Activated T-cell treated with anti-CD3 and anti-CD28 coated beads, Interleukin-2, amount 50 U/mL, for 48 hours (primary cell): ENCODE measurements around the gene MAL.
A peak's percentile ranks its signal among the peaks of the same experiment; 100 is the strongest.
"Not testable (repeated sequence)": the region's sequence is repeated elsewhere in the genome, so short reads cannot be mapped to it uniquely, and the experiment has no call there.

Experiments used
- DNase-seq, 2 experiments: peaks; one replicate each; pipeline ENCODE4 v3.0.0-alpha.2; 2020

Gene MAL

DNA sequence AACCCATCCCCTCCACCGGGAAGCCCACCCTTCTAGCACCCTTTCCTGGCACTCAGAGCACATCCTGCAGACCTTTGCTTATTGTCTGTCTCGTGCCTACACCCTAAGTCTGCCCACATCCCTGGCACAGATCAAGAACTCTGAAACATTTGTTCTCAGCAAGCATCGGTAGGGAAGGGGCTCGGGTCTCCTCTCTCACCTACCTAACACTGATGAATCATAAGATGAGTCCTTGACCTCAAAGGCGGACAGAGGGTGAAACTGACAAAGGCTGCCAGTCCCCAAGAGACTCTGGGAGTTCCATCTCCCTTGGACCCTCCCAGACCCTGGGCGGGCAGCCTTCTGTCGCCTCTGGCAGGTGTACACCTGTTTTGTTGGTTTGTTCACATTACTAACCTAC is 9.3 kb downstream of the MAL start:
- DNase-seq = no peak

DNA sequence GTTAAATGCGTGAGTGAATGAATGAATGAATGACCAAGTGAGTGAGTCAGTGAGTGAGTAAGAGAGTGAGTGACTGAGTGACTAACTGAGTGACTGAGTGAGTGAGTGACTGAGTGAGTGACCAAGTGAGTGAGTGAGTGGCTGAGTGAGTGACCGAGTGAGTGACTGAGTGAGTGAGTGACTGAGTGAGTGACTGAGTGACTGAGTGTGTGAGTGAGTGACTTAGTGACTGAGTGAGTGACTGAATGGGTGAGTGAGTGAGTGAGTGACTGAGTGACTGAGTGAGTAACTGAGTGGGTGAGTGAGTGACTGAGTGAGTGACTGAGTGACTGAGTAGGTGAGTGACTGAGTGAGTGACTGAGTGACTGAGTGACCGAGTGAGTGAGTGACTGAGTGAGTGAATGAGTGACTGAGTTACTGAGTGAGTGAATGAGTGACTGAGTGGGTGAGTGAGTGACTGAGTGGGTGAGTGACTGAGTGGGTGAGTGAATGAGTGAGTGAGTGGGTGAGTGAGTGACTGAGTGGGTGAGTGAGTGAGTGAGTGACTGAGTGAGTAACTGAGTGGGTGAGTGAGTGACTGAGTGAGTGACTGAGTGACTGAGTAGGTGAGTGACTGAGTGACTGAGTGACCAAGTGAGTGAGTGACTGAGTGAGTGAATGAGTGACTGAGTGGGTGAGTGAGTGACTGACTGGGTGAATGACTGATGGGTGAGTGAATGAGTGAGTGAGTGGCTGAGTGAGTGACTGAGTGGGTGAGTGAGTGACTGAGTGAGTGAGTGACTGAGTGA is 11.3 kb downstream of the MAL start:
- DNase-seq = no peak

DNA sequence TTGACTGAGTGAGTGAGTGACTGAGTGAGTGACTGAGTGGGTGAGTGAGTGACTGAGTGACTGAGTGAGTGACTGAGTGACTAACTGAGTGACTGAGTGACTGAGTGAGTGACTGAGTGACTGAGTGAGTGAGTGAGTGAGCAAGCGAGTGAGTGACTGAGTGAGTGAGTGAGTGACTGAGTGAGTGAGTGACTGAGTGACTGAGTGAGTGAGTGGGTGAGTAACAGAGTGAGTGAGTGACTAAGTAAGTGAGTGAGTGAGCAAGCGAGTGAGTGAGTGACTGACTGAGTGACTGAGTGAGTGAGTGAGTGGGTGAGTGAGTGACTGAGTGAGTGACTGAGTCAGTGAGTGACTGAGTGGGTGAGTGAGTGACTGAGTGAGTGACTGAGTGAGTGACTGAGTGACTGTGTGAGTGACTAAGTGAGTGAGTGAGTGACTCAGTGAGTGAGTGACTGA is 11.9 kb downstream of the MAL start:
- no peak for DNase-seq

DNA sequence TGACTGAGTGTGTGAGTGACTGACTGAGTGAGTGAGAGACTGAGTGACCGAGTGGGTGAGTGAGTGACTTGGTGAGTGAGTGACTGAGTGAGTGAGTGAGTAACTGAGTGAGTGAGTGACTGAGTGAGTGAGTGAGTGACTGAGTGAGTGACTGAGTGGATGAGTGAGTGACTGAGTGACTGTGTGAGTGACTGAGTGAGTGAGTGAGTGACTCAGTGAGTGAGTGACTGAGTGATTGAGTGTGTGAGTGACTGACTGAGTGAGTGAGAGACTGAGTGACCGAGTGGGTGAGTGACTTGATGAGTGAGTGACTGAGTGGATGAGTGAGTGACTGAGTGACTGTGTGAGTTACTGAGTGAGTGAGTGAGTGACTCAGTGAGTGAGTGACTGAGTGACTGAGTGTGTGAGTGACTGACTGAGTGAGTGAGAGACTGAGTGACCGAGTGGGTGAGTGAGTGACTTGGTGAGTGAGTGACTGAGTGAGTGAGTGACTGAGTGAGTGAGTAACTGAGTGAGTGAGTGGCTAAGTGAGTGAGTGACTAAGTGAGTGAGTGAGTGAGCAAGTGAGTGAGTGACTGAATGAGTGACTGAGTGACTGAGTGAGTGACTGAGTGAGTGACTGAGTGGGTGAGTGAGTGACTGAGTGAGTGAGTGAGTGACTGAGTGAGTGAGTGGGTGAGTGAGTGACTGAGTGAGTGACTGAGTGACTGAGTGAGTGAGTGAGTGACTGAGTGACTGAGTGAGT is 12.5 kb downstream of the MAL start:
- not testable (repeated sequence) for DNase-seq

DNA sequence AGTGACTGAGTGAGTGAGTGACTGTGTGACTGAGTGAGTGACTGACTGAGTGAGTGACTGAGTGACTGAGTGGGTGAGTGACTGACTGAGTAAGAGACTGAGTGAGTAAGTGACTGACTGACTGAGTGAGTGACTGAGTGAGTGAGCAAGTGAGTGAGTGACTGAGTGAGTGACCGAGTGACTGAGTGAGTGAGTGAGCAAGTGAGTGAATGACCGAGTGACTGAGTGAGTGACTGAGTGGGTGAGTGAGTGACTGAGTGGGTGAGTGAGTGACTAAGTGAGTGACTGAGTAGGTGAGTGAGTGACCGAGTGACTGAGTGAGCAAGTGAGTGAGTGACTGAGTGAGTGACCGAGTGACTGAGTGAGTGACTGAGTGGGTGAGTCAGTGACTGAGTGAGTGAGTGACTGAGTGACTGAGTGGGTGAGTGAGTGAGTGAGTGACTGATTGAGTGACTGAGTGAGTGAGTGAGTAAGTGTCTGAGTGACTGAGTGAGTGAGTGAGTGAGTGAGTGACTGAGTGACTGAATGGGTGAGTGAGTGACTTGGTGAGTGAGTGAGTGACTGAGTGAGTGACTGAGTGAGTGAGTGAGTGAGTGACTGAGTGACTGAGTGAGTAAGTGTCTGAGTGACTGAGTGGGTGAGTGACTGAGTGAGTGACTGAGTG is 13.3 kb downstream of the MAL start:
- DNase-seq = no peak

DNA sequence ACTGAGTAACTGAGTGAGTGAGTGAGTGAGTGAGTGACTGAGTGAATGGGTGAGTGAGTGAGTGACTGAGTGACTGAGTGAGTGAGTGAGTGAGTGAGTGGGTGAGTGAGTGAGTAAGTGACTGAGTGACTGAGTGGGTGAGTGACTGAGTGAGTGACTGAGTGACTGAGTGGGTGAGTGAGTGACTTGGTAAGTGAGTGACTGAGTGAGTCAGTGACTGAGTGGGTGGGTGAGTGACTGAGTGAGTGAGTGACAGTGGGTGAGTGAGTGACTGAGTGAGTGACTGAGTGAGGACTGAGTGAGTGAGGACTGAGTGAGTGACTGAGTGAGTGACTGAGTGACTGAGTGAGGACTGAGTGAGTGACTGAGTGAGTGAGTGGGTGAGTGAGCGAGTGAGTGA is 13.9 kb downstream of the MAL start:
- DNase-seq = peak in 1 of 2 experiments; percentile 57

DNA sequence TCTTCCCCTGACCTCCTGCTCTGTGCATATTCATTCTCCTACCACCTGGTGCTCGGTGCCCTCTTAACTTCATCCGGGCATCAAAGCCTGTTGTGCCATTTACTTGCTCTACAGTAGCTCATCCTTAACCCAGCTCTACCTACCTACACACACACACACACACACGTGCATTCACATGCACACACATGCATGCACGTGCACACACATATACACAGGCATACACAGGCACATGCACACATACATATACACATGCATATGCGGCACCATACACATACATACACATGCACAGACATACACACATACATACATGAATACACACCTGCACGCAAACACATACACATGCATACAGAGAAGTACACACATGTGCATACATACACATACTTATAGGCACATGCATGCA is 14.5 kb downstream of the MAL start:
- no peak for DNase-seq

DNA sequence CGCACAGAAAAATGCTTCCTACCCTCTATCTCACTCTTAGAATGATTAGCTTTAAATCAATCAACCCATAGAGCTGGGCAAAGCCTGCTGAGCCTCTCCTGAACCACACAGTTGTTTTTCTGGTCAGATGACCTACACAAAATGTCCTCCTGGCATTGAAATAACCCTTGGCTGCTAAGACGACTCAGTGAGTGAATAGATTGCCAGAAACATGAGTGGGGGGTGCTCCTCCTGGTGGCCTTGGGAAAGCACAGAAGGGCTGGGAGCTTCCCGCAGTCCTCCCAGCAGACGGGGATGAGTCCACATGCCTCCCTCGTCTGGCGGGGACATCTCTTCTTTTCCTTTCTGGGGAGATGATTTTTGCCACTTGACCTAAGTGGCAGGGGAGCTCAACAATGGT is 14.9 kb downstream of the MAL start:
- no peak for DNase-seq

DNA sequence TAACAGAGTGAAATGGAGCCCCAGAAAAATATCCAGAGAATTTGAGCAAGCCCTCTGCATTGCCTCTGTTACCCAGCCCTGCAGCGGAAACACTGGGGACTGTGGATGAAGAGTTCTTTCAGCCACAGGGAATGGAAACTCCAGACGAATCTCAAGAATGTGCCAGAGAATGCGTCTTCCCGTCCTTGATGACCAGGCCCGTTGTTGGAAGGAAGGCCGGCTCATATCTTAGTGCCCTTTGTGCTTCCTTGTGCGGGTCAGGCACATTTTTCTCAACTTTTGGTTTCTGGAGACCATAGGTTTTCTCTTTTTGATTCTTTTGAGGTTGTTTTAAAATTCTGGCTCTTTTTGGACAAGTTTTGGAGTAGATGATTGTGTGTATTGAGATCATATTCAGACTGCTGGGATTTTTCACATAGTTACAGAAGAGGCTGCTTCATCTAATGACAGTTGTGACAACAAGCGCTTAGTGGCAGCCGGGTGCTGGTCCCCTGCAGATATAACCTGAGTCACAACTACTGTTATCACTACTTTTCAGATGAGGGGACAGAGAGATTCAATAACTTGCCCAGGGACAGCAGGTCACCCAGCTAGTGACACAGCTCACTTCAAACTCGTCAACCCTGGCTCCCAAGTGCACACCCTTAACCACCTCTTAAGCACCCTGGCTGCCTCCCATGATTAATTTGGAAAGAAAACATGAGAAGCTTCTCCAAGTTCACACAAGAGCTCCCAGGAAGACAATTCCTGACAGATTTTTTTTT is 15.7 kb downstream of the MAL start:
- no peak for DNase-seq

DNA sequence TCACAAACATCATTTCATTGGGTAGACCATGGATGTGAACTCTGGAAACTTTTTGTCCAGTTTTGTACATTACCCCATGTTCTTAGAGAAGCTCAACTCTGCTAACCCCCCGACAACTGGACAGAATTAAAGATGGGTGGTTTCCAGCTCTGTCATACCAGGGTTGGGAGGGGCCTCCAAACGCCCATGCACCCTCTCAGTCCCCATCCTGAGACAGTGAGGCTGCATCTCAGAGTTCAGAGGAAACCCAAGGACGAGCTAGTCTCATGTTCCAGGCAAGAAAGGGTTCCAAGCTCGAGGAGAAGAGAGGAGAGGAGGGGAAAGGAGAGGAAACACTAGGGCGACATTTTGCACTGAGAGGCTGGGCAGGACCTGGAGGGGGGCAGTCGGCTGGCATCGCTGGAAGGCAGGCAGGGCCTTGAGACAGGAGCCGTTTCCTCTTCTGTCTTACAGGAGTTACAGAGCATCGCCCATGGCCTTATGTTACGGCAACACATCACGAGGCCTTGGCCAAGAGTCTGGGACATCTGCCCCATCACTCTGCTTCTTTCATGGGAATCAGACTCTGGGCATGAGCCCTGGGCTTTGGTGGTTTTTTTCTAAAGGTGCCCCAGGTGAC is 16.4 kb downstream of the MAL start:
- no peak for DNase-seq

DNA sequence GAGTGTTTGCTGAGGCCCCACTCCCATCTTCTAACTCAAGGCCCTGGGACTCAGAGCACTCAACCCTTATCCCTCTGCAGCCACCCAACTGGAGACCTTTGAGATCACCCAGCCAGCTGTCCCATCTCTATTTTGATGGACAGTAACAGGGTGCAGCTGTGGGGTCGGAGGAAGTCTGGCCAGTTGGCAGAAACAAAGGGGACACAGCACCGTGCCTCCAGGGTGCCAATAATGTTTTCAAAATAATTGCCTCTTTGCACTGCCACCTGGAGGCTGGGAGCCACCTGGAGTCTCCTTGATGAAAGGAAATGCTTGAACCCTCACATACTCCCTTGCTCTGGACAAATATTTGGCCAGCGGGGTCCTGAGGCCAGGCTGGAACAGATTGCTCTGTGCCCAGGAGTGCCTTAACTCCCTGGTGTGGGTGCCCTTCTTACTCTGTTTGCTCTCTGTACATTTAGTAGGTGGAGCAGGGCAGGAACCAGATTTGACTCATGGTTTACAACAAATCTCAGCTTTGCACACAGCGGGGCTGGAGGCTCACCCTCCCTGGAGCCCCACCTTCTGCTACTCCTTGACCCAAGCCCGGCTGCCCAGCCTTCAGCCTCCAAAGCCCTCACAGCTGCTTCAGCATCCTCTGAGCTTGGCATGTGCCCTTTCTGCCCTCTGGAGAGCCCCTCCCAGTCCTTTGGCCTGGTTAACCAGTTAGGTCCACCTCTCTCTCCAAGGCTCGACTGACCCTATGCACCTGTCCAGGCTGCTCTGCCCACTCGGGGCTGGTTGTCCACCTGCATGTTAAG is 17.2 kb downstream of the MAL start:
- DNase-seq = no peak

DNA sequence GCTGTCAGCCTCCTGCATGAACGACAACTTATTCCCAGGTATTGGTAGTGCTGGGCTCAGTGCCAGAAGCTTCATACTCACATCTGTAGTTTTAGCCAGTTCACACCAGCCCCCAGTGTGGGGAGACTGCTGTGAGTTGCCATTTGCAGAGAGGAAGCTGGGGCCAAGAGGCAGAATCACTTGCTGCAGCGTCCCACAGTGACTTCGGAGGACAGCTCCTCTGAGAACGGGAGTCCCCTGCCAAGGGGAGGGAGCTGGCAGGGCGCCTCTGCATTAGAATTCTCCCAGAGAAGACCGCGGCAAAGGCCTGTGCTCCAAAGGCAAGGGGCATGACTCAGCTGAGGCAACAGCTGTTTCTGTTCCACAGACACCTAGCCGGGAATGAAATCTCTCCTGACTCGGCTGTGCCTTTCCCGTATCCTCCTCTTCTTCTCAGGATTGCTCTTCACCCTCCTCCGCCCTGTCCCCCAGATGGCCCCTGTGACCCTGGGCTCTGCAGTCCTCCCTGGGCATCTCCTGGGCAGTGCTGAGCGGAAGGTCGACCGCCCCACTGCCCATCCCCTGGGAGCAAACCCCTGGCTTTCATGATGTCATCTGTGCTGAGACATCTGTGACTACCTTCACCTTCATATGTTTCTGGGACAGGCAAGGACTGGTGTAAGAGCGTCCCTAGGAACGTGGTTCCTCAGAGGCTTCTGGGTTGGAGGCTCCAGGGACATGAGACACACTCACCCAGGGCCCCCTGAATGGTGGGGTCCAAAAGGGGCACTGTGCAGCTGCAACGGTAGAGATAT is 18.0 kb downstream of the MAL start:
- peak; percentile 50 to 58 for DNase-seq

DNA sequence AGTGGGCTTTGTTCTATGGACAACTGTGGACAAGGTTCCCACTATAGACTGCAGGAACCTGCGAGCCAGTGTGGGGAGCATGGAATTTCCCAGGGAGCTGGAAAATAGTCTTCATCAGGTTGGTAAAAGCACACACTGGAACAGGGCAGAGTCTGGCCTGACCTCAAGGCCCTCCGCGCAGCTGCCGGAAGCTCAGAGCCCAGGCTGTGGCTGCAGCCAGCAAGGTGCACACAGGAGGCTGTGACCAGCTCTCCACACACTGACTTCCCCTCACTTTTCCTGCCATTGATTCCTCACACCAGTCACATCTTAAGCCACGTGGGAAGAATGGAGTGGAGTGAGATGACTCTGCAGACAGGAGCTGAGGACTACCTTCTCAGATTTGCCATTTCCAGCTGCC is 19.1 kb downstream of the MAL start:
- no peak for DNase-seq

DNA sequence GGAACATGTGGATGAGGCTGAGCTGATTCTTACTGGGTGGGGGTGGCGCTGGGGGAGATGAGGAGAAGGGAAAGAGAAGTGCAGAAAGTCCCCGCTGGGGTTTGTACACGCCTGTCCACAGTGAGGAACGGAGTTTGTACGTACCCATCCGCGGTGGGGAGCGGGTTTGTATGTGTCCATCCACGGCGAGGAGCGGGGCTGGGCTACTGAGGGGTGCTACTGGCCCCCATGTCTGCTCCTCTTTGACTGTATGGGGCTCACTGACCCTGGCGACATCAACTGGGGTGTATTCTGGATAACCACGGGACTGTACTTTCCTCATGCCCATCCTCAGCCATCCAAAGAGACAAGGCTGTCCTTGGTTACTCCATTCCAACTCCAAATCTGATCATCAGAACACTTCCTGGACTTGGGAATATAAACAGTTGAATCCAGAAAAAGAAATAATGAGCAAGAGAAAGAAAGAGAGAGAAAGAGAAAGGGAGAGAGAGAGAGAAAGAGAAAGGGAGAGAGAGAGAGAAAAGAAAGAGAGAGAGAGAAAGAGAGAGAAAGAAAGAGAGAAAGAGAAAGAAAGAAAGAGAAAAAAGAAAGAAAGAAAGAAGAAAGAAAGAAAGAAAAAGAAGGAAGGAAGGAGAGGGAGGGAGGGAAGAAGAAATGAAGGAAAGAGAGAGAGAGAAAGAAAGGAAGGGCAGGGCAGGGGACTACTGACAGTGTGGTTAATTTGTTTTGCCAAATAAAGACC is 21.0 kb downstream of the MAL start:
- DNase-seq = no peak

DNA sequence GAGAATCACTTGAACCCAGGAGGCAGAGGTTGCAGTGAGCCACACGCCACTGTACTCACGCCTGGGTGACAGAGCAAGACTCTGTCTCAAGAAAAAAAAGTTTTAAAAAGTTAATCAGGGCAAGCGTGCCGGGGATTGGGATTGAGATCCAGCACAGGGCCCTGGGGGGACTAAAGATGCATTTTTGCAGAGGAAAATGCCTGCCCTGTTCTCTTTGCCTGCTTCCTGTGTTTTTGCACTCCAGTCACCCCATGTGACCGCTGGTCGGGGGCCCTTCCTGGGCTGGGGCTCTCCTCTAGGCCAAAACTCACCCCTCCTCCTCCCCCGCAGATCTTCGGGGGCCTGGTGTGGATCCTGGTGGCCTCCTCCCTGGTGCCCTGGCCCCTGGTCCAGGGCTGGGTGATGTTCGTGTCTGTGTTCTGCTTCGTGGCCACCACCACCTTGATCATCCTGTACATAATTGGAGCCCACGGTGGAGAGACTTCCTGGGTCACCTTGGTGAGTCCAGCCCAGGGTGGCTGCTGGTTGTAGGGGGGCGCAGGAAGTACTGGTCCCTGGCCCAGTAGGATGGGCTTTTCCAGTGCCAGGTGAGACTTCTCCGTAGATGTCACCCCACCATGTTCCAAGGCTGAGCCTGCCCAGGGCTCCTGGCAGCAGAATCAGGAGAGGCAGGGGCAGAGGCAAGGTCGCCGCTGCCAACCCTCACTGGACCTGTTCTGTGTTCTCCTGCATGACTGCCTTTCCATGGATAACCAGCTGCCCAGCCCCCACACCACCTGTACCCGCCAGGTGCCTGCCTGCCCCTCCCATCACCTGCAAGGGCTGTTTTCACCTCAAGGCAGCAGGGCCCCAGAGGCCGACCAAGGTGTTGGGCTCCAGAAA is 22.4 kb downstream of the MAL start:
- no peak for DNase-seq

DNA sequence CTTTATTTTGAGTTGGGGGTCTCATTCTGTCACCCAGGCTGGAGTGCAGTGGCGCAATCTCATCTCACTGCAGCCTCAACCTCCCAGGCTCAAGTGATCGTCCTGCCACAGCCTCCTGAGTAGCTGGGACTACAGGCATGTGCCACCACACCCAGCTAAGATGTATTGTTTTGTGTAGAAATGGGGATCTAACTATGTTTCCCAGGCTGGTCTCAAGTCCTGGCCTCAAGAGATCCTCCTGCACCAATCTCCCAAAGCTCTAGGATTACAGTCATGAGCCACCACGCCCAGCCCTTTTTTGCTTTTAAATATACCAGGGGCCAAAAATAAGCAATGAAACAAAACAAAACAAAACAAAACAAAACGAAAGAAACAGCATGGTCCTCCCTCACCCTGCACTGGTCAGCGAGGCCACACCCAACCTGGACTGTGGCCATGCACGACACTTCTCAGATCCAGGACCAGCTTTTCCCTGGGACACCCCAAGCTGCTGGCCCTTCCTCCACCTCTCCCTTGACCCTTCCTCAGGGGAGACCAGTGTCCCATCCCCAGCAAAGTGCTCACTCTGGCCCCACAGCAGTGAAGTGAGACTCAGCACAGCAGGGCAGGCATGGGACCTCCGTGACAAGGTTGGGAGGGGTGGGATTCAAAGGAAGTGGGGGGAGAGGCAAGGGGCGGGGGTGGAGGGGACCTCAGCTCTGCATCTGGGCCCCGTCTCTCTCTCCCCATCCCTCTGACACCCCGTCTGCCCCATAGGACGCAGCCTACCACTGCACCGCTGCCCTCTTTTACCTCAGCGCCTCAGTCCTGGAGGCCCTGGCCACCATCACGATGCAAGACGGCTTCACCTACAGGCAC is 23.5 kb downstream of the MAL start:
- DNase-seq = no peak

DNA sequence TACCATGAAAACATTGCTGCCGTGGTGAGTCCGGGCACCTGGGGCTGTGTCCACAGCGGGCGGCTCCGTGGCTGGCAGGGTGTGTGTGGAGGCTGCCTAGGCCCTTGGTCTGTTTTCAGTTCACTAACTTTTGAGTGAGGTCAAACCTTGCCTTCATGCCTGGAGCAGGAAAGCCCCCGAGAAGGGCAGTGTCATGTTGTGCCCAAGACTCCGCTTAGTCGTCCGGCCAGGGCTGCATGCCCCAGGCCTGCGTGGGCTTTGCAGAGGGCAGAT is 24.1 kb downstream of the MAL start:
- DNase-seq = no peak

DNA sequence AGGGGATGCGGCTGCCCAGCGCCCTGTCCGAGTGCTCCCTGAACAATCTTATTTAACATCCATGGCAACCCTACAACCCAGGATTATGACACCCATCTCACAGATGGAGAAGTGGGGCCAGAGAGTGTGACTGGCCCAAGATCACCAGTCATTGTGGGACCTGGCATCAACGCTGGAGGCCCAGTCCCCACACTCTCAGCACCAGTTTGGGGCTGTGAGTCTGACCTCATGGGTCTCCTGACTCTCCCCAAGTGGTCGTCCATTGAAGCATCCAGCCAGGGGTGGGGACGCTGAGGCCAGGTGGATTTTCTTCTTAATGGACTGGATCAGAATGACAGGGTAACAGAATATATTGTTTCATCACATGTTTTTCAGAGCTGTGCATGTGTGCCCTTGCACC is 24.5 kb downstream of the MAL start:
- DNase-seq = no peak
